ENCODE results near the gene ACACB.

DNA sequence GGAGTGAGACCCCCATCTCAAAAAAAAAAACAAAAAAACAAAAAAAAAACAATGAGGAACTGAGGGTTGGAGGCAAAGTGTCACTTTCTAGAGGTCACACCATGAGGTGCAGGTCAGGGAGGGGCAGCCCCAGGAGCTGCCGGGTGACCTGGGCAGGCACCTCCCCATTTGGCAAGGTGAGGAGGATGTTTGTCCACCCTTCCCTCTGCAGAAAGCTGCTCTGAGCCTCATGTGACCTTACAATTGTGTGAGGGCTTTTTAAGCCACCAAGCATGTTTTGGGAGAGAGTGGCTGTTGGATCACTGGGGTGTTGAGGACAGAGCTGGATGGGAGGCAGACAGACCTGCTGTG is 143.1 kb downstream of the ACACB start:
- no peak for TF ChIP-seq EZH2 (IDR thresholded peaks at IDR 0.05)
- no peak for TF ChIP-seq POLR2AphosphoS5 (IDR thresholded peaks at IDR 0.05; ENCODE audit: borderline replicate concordance, low read depth, low read length)
